Panc1 (cell line): Measurements from ENCODE around the gene XYLT1.

Source experiments
- POLR2AphosphoS5 ChIP-seq: IDR thresholded peaks from 2 replicates; pipeline ENCODE4 v1.6.1; 2012; ENCODE audit warnings: mild to moderate bottlenecking, low read depth, low read length, moderate library complexity
- TCF7L2 ChIP-seq: IDR thresholded peaks from 2 replicates; pipeline ENCODE4 v1.6.1; 2011; ENCODE audit warnings: mild to moderate bottlenecking, low read depth, low read length, inconsistent platforms
- TF ChIP-seq, protein P1 (sequence below): fragments of 450-650 bp; IDR thresholded peaks from 2 replicates; pipeline ENCODE4 v1.5.1; 2017; ENCODE audit warnings: mild to moderate bottlenecking
- TF ChIP-seq, protein P2 (sequence below), 2 experiments: IDR thresholded peaks; 2 replicates each; pipeline ENCODE4 v1.6.1; 2011 to 2012; ENCODE audit warnings: low read depth in 2 of 2, control low read depth in 1 of 2, low read length in 1 of 2, mild to moderate bottlenecking in 1 of 2, moderate library complexity in 1 of 2; ENCODE audit not compliant: insufficient read depth in 1 of 2

- TF ChIP-seq TCF7L2 (no peak), POLR2AphosphoS5 (no peak)
- TF ChIP-seq, protein P1, sequence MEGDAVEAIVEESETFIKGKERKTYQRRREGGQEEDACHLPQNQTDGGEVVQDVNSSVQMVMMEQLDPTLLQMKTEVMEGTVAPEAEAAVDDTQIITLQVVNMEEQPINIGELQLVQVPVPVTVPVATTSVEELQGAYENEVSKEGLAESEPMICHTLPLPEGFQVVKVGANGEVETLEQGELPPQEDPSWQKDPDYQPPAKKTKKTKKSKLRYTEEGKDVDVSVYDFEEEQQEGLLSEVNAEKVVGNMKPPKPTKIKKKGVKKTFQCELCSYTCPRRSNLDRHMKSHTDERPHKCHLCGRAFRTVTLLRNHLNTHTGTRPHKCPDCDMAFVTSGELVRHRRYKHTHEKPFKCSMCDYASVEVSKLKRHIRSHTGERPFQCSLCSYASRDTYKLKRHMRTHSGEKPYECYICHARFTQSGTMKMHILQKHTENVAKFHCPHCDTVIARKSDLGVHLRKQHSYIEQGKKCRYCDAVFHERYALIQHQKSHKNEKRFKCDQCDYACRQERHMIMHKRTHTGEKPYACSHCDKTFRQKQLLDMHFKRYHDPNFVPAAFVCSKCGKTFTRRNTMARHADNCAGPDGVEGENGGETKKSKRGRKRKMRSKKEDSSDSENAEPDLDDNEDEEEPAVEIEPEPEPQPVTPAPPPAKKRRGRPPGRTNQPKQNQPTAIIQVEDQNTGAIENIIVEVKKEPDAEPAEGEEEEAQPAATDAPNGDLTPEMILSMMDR: no peak
- TF ChIP-seq, protein P2, sequence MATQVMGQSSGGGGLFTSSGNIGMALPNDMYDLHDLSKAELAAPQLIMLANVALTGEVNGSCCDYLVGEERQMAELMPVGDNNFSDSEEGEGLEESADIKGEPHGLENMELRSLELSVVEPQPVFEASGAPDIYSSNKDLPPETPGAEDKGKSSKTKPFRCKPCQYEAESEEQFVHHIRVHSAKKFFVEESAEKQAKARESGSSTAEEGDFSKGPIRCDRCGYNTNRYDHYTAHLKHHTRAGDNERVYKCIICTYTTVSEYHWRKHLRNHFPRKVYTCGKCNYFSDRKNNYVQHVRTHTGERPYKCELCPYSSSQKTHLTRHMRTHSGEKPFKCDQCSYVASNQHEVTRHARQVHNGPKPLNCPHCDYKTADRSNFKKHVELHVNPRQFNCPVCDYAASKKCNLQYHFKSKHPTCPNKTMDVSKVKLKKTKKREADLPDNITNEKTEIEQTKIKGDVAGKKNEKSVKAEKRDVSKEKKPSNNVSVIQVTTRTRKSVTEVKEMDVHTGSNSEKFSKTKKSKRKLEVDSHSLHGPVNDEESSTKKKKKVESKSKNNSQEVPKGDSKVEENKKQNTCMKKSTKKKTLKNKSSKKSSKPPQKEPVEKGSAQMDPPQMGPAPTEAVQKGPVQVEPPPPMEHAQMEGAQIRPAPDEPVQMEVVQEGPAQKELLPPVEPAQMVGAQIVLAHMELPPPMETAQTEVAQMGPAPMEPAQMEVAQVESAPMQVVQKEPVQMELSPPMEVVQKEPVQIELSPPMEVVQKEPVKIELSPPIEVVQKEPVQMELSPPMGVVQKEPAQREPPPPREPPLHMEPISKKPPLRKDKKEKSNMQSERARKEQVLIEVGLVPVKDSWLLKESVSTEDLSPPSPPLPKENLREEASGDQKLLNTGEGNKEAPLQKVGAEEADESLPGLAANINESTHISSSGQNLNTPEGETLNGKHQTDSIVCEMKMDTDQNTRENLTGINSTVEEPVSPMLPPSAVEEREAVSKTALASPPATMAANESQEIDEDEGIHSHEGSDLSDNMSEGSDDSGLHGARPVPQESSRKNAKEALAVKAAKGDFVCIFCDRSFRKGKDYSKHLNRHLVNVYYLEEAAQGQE (IDR thresholded peaks at IDR 0.05; ENCODE audit: insufficient read depth in 1 of 2, low read depth in 2 of 2, low read length in 1 of 2): no peak
These were observed 9.9 kb downstream of the XYLT1 start for GRCh38 chr16:17460890-17461289.
